KMS-11 (cell line): ENCODE data around the gene CCDC170.

Experiments
- H2AFZ ChIP-seq: fragments of 200-600 bp; sonication (generic); 2 replicates; pipeline ENCODE4 v1.6.1; 2016; ENCODE audit warnings: antibody characterized with exemption, mixed run types, low read depth
- H3K27ac ChIP-seq: fragments of 200-600 bp; sonication (generic); 2 replicates; pipeline ENCODE4 v1.6.1; 2016; ENCODE audit warnings: mild to moderate bottlenecking, mixed run types
- H3K27me3 ChIP-seq: fragments of 200-600 bp; sonication (generic); 2 replicates; pipeline ENCODE4 v1.6.1; 2017; ENCODE audit warnings: mild to moderate bottlenecking, low read depth, mixed run types, moderate library complexity; ENCODE audit not compliant: insufficient read depth
- H3K36me3 ChIP-seq: fragments of 200-600 bp; sonication (generic); 2 replicates; pipeline ENCODE4 v1.6.1; 2017; ENCODE audit warnings: mild to moderate bottlenecking, mixed run types; ENCODE audit not compliant: insufficient read depth
- H3K4me1 ChIP-seq: fragments of 200-600 bp; sonication (generic); 2 replicates; pipeline ENCODE4 v1.6.1; 2016; ENCODE audit warnings: mild to moderate bottlenecking, low read depth, mixed run types; ENCODE audit not compliant: poor library complexity, severe bottlenecking
- H3K4me2 ChIP-seq: fragments of 200-600 bp; sonication (generic); 2 replicates; pipeline ENCODE4 v1.7.0; 2016; ENCODE audit warnings: mild to moderate bottlenecking, mixed run types
- H3K4me3 ChIP-seq: fragments of 200-600 bp; sonication (generic); IDR thresholded peaks from 2 replicates; pipeline ENCODE4 v1.6.1; 2017; ENCODE audit warnings: low read depth, low read length, mixed read lengths; ENCODE audit not compliant: insufficient read depth
- H3K79me2 ChIP-seq: fragments of 200-600 bp; sonication (generic); 2 replicates; pipeline ENCODE4 v1.6.1; 2016; ENCODE audit warnings: low read depth, mixed run types; ENCODE audit not compliant: insufficient read depth
- H3K9ac ChIP-seq: fragments of 200-600 bp; sonication (generic); 2 replicates; pipeline ENCODE4 v1.6.1; 2016; ENCODE audit warnings: mild to moderate bottlenecking, mixed run types
- H4K20me1 ChIP-seq: fragments of 200-600 bp; sonication (generic); 2 replicates; pipeline ENCODE4 v1.6.1; 2016; ENCODE audit warnings: mild to moderate bottlenecking, mixed run types; ENCODE audit not compliant: insufficient read depth
- TF ChIP-seq, protein P1 (sequence below): fragments of 200-600 bp; sonication (generic); conservative IDR thresholded peaks from 2 replicates; pipeline ENCODE4 v1.6.1; 2017; ENCODE audit warnings: low read depth, mild to moderate bottlenecking, antibody characterized with exemption, low read length, moderate library complexity, mixed read lengths

The CCDC170 gene

DNA sequence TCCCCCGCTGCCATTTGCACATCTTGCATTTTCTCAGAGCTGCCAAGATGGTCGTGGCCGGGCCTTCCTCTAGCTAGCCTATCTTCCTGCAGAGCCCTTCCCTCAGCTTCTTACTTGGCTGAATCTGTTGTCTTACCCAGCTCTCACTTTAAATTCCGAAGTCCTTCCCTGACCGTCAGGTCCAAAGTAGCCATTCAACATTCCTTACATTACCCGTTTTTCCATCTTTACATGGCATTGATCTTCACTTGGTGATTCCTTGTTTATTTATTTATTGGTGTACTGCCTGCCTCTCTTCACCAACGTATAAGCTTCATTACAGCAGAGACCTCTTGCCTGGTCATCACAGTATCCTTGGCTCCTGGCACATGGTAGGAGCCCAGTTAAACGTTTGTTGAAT is 176.3 kb downstream of the CCDC170 start:
- no peak overlapping the region for H2AFZ ChIP-seq
- no peaks in the 10 kb centered on the region for H4K20me1 ChIP-seq
- H3K36me3 ChIP-seq = no peaks in the 10 kb centered on the region
- H3K9ac ChIP-seq = no peak overlapping the region
- H3K27me3 ChIP-seq = no peaks in the 10 kb centered on the region
- peaks cover 3% of the 10 kb centered on the region for H3K4me1 ChIP-seq
- H3K27ac ChIP-seq = no peak overlapping the region
- no peak overlapping the region for H3K4me3 ChIP-seq
- TF ChIP-seq, protein P1, sequence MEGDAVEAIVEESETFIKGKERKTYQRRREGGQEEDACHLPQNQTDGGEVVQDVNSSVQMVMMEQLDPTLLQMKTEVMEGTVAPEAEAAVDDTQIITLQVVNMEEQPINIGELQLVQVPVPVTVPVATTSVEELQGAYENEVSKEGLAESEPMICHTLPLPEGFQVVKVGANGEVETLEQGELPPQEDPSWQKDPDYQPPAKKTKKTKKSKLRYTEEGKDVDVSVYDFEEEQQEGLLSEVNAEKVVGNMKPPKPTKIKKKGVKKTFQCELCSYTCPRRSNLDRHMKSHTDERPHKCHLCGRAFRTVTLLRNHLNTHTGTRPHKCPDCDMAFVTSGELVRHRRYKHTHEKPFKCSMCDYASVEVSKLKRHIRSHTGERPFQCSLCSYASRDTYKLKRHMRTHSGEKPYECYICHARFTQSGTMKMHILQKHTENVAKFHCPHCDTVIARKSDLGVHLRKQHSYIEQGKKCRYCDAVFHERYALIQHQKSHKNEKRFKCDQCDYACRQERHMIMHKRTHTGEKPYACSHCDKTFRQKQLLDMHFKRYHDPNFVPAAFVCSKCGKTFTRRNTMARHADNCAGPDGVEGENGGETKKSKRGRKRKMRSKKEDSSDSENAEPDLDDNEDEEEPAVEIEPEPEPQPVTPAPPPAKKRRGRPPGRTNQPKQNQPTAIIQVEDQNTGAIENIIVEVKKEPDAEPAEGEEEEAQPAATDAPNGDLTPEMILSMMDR = no peak
- H3K79me2 ChIP-seq = no peaks in the 10 kb centered on the region
- no peak overlapping the region for H3K4me2 ChIP-seq
